HG03103 (cell line): ENCODE measurements around the gene EFEMP1.

ENCODE experiments used
- ATAC-seq: cut with Tn5 transposase; IDR thresholded peaks from one replicate; pipeline ENCODE4 v1.9.1; 2021; ENCODE audit warnings: low read depth; ENCODE audit not compliant: unreplicated experiment

Gene EFEMP1

GRCh38 chr2:55901322-55901721, 22.3 kb downstream of the EFEMP1 start:
- ATAC-seq = no peak

DNA sequence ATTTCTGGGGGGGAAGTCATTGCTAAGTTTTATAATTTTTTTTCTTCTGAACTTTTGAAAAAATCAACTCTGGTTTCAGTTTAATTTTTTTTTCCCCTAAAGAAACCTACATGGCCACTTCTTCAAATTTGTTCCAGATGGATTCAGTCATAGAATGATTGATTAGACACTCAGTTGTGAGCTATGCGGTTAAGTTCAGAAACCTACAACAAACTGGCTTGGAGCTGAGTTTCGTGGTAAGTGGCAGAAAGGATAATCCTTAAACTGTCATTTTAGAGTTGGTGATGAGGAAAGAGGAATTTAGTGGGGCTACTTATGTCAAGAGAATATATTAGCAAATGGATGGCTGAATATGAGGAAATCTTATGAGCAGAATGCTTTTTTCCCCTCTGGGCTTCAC, 23.7 kb downstream of the EFEMP1 start:
- ATAC-seq = no peak

GRCh38 chr2:55898386-55899040, 25.1 kb downstream of the EFEMP1 start:
- no peak for ATAC-seq

GRCh38 chr2:55896633-55897032, 26.9 kb downstream of the EFEMP1 start:
- no peak for ATAC-seq

DNA sequence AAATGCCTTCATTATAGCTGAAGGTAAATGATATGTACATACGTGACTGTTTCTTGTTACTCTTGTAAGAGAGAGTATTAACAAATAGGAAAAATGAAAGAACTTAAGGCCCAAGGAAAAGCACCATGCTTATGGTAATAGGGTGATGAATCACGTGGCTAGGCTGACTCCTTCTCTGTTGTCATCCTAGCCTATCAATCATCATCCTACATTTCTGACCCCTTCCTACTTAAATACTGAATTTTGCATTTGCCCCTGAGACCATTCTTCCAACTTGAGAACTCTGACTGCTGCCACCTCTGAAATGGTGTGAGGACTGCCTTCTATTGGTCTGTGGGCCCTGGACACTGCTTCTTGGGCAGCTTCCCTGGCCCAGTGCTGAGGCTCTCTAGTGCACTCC, 28.9 kb downstream of the EFEMP1 start:
- ATAC-seq = no peak

GRCh38 chr2:55891671-55892094, 31.9 kb downstream of the EFEMP1 start:
- ATAC-seq = no peak

DNA sequence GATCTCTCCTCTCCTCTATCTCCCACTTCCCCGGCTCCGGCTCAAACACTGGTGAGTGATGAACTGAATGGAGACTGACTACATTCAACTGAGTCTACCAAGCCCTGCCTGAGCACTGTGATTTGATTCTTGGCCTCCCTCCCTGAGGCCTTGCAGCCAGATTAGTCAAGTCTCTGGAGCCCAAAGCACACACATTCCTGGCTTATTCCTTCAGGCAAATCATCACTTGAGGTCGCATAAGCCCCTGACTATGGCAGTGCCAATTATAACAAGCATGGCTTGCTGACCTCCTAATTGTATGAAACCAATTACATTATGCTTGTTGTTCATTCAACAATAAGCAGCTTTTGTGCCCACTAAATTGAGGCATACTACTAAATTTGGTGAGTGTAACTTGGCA, 34.6 kb downstream of the EFEMP1 start:
- no peak for ATAC-seq

GRCh38 chr2:55887901-55888624, 35.5 kb downstream of the EFEMP1 start:
- ATAC-seq = no peak

DNA sequence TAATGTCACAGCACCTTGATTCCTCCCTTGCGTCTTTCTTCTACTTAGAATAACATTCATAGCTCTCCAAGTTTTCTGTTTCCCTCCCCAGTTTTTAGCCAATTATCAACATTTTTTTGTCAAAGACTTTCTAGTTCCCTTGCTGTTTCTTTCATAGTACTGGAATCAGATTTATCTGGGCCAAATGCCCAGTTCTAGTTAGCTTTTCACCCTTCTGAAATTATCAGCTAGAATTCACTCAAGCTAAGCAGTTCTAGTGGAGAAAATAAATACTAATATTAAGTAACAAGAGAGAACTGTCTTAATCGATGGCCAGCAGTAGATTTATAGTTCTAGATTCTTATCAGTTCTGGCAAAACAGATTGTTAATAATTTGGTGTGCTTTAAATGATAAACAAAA, 36.2 kb downstream of the EFEMP1 start:
- no peak for ATAC-seq

GRCh38 chr2:55885944-55886281, 37.7 kb downstream of the EFEMP1 start:
- no peak for ATAC-seq

DNA sequence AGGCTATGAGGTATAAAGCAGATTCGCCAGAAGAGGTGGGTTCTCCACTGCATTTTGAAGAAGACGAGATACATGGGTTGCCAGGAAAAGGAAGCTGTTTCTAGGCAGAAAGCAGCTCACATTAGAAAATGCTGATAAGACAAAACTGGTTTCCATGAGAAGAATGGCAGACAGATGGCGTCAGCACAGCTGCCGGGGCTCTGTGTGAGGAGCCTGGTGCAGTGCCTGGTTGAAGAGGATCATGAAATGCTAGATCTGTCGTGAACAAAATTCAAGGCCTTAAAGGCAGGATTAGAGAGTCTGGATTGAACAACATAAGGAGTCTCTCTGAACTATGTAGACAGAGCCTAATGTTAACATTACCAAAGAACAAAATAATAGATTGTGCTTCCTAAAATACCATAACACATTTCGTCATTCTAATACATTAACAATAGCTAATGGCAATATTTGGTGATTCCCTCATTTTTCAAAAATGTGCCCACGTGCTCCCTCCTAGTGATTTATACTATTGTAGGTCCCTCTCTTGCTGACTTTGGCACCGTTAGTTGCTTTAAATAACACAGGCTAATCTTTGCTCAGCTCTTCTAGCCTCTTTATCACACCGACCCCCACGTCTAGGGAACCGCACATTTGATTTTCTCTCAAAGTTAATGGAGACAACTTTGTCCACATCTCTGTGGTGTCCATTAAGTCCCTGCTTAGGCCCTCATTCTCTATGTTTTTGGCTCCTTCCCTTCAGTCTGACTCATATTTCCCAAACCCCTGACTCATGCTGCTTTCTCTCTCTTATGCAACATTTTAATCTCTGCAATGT, 38.2 kb downstream of the EFEMP1 start:
- ATAC-seq = no peak

- ATAC-seq = no peak
Observed at GRCh38 chr2:55883829-55884228, 39.8 kb downstream of the EFEMP1 start.

DNA sequence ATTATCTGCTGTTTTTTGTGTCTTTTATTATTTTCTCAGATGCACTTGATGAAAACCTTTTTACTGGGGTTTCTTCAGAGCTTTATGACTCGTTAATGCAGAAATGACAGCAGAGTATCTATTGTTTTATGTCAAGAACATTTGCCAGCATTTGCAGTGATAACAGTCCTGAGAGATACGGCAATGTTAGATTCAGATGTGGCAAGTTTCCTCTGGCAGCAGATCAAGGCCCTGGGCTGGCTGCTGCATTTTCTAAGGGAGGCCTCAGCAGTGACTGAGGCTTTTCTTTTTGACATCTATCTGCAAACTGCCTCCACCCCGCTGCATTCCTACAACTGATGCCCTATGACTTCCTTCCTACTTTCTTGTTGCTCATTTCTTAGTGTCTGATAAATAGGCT, 40.2 kb downstream of the EFEMP1 start:
- ATAC-seq = no peak

DNA sequence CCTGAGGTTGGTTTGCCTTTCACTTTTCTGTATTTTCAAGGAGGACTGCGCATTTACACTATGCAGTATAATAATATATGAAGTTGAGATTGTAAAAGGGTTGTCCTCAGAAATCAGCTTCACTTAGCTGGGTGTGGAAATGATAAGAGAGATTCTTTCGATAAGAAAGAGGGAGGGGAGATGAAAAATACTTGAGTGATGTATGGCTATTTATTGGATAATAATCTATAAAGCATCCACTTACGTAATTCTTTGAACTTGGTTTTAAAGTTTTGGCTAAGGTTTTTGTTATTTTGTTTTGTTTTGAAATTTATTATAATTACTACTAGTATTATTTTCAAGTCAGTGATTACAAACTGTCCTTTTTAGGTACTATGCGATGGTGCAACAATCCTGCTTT, 40.6 kb downstream of the EFEMP1 start:
- no peak for ATAC-seq

DNA sequence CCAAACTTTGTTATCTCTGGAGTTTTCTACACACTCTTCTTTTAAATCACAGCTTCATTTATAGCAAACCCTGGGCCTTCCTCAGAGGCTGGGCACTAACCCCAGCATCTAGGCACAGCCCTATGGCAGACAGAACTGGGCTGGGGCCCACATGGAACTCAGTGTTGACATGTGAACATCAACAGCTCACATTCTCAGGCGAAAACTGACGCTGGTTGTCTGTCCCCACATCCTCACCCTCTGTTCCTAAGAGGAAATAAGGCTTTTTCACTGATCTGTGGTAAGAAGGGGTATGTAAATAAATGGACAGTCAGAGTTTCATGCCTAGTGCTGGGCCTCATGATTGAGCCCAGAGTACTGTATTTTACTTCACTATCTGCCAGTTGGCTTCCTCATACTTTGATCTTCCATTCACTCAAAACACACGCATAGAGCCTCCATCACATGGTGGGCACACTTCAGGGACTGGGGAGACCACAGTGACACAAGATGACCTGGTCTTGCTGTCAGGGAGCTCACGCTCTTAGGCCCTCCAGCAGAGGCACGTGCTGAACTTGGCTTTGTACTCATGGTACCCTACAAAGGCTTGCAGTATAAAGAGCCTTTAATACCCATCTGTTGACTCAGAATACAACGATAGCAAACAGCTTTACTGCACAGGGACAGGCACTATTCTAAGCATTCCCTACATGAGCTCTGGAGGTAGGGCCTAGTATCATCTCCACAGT, 43.0 kb downstream of the EFEMP1 start:
- ATAC-seq = no peak

DNA sequence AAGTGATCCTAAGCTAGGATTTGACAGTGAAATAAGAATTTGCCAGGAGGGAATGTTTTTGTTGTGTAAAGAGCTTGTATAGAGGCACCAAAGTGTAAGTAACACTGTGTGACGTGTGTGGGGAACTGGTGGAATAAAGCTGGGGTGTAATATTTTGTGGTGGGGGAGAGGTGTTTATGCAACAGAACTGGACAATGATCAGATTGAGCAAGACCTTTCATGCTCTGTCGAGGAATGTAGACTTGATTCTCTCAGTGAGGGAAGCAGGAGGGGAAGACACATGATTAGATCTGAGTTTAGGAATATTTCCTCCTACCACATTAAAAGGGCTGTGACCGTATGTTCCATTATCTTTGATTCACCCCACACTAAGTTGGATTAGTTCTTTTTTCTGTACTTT, 43.6 kb downstream of the EFEMP1 start:
- ATAC-seq = no peak

GRCh38 chr2:55877087-55877436, 46.5 kb downstream of the EFEMP1 start:
- no peak for ATAC-seq

DNA sequence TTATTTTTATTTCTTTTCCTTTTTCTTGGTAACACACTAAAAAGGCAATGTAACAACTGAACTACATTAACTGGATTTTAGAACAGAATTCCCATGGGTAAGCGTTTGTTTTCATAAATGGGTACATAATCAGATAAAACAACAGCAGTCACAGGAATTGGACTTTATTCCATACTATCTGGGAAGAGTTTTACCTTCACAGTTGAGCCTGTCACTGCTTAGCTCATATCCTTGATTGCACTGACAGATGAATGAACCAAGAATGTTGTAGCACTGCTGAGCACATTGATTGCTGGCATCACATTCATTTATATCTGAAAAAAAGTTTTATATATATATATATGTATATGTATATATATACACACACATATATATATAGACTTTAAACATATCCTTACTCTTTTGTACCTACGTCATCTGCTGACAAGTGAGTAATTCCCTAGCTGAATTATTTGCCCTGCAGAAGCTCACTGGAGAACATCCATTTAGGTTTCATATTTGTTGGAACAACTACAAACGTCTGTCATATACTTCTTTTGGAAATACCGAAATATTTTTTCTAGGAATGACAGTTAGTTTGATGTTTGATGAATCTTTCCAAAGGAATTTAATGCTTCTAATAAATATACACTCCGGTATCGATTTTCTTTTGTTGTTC, 47.0 kb downstream of the EFEMP1 start:
- ATAC-seq = no peak

DNA sequence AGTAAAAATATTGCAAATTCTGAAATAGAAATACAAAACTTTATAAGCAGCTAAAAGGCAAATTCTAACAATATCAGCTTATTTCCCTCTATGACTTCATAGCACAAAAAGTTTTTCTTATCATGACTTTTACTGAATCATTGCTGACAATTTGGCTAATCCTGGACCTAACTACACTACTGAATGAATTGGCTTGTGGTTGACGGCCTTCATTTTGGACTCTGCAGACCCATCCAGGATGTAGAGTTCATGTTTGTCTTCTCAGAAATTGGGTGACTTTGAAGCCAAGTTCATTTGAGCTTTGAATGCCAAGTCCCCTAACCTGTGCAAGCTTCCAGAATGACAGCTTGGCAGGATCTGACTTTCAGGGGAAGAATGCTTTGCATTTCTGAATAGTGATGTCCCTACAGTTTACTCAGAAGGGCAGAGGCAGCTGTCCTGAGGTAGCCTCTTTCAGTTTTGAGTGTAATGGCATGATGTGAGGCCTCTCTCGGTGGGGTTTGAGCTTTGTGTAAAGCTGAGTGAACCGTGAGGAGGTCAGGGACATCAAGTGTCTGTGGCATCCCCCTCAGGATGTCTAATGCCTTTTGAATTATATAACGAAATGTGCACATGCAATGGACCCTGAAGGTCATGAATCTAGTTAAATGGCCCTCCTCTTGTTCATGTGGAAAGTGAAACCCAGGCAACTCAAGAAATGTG, 48.0 kb downstream of the EFEMP1 start:
- ATAC-seq = no peak

DNA sequence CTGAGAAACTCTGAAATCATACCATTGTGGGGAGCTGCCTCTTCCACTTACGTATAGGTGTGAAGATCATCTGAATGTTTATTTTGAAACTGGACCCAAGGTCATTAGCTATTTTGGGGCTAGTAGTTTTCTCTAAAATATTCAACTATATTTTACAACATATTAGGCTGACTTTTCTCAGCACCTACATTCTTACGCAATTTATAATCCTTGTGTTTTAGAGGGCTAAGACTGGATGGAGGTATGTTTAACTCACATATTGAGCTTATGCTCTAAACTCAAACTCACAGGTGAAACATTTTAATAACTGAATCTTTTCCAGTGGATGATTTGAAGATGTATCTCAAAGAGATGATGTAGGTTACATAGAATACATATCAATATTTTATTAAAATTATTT, 49.2 kb downstream of the EFEMP1 start:
- ATAC-seq = no peak
